ENCODE results near the gene GYS1.
"Not testable (repeated sequence)": the region's sequence is repeated elsewhere in the genome, so short reads cannot be mapped to it uniquely, and the experiment has no call there.

Gene GYS1

GRCh38 chr19:49025088-49025487, 32.0 kb upstream of the GYS1 start:
- DNase-seq (ENCODE audit: low read depth in 2 of 2); H3K4me3 ChIP-seq (replicated peaks in 1 of 2; ENCODE audit: low read depth in 2 of 2, low read length in 2 of 2): not testable (repeated sequence)

DNA sequence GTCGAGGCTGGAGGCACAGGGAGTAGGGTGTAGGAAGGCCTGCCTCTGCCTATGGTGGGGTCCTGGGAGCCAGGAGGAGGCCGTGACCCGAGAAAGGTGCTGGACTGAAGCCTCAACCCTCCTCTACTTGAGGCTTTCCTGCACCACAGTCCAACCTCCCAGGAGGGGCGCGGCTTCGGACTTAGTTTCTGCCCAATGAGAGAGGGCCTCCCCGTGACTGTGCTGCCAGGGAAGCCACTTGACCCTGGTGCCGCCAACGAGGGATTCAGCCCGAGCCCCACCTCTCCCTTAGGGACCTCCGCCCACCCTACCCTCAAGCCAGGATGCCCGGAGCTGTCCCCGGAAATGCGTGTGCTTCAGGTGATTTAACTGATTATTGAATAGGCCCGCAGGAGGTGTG, 31.1 kb upstream of the GYS1 start, which contains the start of gene CGB3:
Gene CGB3, minus strand, starts transcription at position 101 of the 400 bp plus-strand sequence. CDS start 362 bp downstream, outside the sequence.
- H3K4me3 ChIP-seq (replicated peaks in 1 of 2; ENCODE audit: low read depth in 2 of 2, low read length in 2 of 2); DNase-seq (ENCODE audit: low read depth in 2 of 2): not testable (repeated sequence)

DNA sequence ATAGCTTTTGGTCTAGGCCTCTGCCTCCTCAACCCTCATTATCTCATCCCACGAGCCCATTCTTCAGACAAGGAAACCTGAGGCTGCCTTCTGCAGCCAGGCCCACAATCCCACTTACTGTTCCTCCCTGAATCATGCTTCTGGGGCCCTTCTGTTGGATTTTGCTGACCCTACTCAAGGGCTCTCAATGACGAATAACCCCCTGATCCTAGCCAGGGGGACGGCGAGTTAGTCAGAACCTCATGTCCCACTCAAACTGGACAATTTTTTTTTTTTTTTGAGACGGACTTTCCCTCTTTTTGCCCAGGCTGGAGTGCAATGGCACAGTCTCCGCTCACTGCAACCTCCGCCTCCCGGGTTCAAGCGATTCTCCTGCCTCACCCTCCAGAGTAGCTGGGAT, 29.0 kb upstream of the GYS1 start:
- no peak overlapping the region for H3K4me3 ChIP-seq (replicated peaks in 1 of 2; ENCODE audit: low read depth in 2 of 2, low read length in 2 of 2)
- TF ChIP-seq, protein P1, sequence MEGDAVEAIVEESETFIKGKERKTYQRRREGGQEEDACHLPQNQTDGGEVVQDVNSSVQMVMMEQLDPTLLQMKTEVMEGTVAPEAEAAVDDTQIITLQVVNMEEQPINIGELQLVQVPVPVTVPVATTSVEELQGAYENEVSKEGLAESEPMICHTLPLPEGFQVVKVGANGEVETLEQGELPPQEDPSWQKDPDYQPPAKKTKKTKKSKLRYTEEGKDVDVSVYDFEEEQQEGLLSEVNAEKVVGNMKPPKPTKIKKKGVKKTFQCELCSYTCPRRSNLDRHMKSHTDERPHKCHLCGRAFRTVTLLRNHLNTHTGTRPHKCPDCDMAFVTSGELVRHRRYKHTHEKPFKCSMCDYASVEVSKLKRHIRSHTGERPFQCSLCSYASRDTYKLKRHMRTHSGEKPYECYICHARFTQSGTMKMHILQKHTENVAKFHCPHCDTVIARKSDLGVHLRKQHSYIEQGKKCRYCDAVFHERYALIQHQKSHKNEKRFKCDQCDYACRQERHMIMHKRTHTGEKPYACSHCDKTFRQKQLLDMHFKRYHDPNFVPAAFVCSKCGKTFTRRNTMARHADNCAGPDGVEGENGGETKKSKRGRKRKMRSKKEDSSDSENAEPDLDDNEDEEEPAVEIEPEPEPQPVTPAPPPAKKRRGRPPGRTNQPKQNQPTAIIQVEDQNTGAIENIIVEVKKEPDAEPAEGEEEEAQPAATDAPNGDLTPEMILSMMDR (IDR thresholded peaks at IDR 0.05; ENCODE audit: low read depth, low read length) = no peak
- DNase-seq (ENCODE audit: low read depth in 2 of 2) = no peak

GRCh38 chr19:49020931-49021895, 28.1 kb upstream of the GYS1 start:
- DNase-seq (ENCODE audit: low read depth in 2 of 2) = peak; percentile 16 to 44
- H3K4me3 ChIP-seq (replicated peaks in 1 of 2; ENCODE audit: low read depth in 2 of 2, low read length in 2 of 2) = no peak overlapping the region
- TF ChIP-seq, protein P1 (IDR thresholded peaks at IDR 0.05; ENCODE audit: low read depth, low read length) = no peak

GRCh38 chr19:49020342-49020741, 27.2 kb upstream of the GYS1 start:
- no peak for DNase-seq (ENCODE audit: low read depth in 2 of 2)
- no peak overlapping the region for H3K4me3 ChIP-seq (replicated peaks in 1 of 2; ENCODE audit: low read depth in 2 of 2, low read length in 2 of 2)
- TF ChIP-seq, protein P1 (IDR thresholded peaks at IDR 0.05; ENCODE audit: low read depth, low read length) = no peak

DNA sequence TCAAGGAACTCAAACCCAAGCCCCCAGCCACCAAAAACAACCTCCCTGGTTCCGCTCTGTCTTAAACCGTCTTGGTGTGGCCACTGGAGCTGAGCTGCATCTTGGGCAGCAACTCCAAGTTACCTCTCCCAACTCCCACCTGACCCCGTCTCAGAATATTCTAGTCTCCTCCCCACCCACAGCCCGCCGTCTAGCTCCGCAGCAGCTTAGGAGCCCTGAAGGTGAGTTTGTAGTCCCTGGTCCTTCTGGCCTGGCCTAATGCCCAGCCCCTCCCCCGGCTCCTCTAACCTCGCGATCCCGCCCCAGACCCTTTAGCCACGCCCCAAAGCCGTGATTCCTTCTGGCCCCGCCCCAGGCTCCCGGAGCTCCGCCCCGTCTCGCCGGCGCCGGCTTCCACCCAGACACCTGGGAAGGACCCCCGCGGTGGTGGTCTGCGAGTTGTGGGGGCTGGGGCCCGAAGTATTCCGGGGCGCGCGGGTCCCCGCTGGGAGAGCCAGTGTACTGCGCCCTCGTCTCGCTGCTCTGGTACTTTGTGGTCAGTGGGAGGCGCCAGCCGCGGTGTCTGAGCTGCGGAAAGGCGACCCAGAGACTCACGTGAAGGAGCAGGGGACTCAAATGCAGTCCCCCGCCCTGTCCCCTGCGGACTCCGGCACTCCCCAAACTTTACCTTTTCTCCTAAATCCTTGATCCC, 26.3 kb upstream of the GYS1 start:
- DNase-seq (ENCODE audit: low read depth in 2 of 2) = peak; percentile 28 to 45
- TF ChIP-seq, protein P1 (IDR thresholded peaks at IDR 0.05; ENCODE audit: low read depth, low read length) = no peak
- peak overlapping the region; percentile 38 to 45 for H3K4me3 ChIP-seq (replicated peaks in 1 of 2; ENCODE audit: low read depth in 2 of 2, low read length in 2 of 2)

DNA sequence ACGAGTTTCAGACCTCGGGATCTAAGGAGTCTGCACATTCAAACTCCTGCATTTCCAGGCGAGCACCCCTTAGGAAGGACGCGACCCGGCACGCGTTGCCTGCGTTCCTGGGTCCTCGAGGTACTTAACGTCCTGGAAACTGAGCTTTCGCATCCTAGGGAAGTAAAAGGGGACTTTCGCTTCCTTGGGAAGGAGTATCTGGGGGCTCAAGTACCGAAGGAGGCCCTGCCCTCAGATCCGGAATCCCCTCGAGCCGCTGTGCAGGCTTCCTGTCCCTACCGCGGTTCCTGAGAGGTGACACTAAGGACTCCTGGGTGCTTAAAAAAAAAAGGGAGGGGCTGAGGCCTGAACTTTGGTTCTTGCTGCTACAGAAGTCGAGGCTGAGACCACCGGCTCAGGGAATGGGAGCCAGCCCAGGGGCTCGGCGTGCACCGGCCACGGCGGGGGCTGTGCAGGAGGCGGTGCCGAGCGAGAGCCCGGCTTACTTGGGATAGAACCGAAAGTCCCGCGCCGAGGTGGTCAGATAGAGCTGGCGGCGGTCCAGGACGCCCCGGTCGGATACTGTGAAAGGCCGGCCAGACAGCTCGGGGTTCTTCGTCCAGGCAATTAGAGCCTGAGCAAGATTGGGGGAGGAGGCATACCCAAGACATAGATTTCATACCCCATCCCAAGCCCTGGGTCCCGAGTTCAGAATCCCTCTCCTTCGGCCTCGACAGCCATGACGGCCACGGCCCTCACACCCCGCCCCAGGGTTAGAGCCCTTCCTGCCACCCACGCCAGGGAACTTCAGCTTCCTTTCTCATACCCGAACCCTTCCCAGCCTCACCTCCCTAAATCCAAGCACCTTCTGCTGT, 25.5 kb upstream of the GYS1 start:
- DNase-seq (ENCODE audit: low read depth in 2 of 2) = not testable (repeated sequence)

More for the DNA sequence above, 25.5 kb upstream of the GYS1 start:
- H3K4me3 ChIP-seq (replicated peaks in 1 of 2; ENCODE audit: low read depth in 2 of 2, low read length in 2 of 2) = peak overlapping the region; percentile 22 to 45

All from cardiac fibroblast (primary cell).